ENCODE results near the gene SLC44A5.
"Not testable (repeated sequence)": the region's sequence is repeated elsewhere in the genome, so short reads cannot be mapped to it uniquely, and the experiment has no call there.

Gene SLC44A5

DNA sequence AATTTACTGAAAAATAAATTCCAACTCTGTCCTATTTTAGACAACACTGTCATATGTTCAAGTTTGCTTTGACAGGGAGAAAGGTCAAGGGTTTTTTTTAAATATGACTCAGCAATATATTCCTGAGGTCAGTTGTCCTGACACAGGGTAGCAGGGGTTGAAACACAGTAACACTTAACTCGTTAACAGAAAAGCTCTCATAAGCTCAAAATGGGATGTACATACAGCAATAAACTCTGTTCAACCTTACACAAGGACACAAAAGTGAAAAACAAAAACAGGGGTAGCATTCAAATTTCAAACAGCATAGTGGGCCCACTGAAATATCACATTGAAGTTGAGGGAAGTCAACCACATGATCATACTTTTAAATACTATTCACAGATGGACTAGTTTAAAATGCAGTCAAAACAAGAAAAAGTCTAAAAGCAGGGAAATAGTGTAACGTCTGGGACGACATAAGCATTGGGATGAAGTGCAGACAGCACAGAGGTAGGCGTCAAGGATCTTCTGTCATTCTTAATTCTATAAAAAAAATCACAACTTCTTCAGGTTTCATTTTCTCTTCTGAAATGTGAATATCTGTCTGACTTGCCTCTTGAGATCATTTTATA is 89.9 kb downstream of the SLC44A5 start:
- DNase-seq (ENCODE audit: low read depth in 2 of 2): no peak

- no peak for DNase-seq (ENCODE audit: low read depth in 2 of 2)
These were observed 91.1 kb downstream of the SLC44A5 start for GRCh38 chr1:75519651-75520427.

GRCh38 chr1:75518686-75519085 is 92.2 kb downstream of the SLC44A5 start:
- DNase-seq (ENCODE audit: low read depth in 2 of 2): no peak

DNA sequence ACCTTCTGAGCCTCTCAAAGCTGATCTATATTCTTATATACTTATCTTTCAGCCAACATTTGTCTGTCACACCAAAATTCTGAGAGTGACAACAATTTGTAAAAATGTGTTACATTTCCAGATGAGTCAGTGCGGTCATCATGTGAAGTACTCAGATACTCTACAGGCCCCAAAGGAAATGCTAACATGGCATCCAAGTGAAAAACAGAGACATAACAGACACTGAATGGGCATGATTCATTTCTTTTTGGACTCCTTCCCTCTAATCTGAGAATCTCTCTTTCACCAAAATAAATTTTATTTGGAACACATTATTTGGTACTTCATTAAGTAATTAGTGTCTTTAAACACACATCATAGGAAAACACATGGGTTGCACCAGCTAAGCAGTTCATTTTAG is 96.6 kb downstream of the SLC44A5 start:
- no peak for DNase-seq (ENCODE audit: low read depth in 2 of 2)

DNA sequence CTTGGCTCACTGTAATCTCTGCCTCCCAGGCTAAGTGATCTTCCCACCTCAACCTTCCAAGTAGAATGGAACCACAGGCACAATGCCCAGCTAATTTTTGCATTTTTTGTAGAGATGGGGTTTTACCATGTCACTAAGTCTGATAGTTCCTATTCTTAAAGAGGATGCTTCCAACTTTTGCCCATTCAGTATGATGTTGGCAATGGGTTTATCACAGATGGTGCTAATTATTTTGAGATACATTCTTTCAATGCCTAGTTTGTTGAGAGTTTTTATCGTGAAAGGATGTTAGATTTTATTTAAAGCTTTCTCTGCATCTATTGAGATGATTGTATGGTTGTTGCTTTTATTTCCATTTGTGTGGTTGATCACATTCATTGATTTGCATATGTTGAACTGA is 103.9 kb downstream of the SLC44A5 start:
- DNase-seq (ENCODE audit: low read depth in 2 of 2): no peak

DNA sequence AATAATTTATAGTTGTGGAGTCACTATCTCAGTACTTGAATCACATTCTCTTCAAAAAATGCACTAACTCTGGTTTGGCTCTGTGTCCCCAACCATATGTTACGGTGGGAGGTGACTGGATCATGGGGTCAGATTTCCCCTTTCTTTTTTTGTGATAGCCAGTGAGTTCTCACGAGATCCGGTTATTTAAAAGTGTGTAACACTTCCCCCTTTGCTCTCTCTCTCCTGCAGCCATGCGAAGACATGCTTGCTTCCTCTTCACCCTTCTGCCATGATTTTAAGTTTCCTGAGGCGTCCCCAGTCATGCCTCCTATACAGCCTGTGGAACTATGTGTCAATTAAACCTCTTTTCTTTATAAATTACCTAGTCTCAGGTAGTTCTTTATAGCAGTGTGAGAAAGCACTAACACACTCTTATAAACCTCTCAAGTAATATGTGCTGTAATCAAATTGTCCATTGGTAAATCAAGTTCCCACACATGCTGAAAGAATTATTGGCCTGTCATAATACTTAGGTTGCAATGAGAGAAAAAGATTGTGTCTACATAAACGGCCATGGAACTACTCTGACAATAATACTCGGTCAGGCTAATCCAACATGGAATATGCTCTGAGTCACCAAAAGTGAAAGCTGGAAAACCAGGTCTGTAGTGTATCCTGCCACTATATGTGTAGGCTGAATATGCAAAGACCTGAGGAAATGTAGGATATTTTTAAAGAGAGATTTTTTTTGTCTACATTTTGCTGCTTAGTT is 107.5 kb downstream of the SLC44A5 start:
- DNase-seq (ENCODE audit: low read depth in 2 of 2): no peak

DNA sequence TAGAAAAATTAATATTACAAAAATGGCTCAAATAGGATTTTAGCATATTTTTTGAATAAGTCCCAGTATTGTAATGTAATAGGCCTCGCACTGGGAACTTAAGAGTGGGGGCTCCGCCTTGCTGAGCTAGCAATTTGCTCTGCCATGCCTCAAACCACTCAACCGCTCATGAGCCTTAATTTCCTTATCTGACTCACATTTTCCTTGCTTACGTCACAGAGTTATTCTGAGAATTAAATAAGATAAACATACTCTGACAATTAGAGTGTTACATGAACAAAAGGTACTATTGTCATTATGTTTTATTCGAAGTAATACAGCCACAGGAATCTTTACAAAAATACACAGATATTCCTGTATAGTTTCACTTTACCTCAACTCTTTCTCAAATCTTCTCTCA is 108.1 kb downstream of the SLC44A5 start:
- DNase-seq (ENCODE audit: low read depth in 2 of 2): no peak

GRCh38 chr1:75501577-75502295 is 109.2 kb downstream of the SLC44A5 start:
- no peak for DNase-seq (ENCODE audit: low read depth in 2 of 2)

GRCh38 chr1:75492011-75492410 is 118.9 kb downstream of the SLC44A5 start:
- DNase-seq (ENCODE audit: low read depth in 2 of 2): no peak

GRCh38 chr1:75487399-75487798 is 123.5 kb downstream of the SLC44A5 start:
- no peak for DNase-seq (ENCODE audit: low read depth in 2 of 2)

DNA sequence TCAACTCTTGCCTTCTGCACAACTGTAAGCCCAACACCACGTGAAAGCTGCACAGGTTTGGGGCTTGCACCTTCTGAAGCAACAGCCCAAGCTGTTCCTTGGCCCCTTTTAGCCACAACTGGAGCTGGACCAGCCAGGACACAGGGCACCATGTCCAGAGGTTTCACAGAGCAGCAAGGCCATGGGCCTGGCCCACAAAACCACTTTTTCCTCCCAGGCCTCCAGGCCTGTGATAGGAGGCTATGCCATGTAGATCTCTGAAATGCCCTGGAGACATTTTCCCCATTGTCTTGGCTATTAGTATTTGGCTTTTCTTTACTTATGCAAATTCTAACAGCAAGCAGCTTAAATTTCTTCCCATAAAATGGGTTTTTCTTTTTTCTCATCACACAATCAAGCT is 126.1 kb downstream of the SLC44A5 start:
- DNase-seq (ENCODE audit: low read depth in 2 of 2): no peak

GRCh38 chr1:75482951-75483350 is 128.0 kb downstream of the SLC44A5 start:
- DNase-seq (ENCODE audit: low read depth in 2 of 2): no peak

DNA sequence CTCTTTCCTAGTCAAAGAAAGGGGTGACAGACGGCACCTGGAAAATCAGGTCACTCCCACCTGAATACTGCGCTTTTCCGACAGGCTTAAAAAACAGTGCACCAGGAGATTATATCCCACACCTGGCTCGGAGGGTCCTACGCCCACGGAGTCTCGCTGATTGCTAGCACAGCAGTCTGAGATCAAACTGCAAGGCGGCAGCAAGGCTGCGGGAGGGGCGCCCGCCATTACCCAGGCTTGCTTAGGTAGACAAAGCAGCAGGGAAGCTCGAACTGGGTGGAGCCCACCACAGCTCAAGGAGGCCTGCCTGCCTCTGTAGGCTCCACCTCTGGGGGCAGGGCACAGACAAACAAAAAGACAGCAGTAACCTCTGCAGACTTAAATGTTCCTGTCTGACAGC is 134.4 kb downstream of the SLC44A5 start:
- not testable (repeated sequence) for DNase-seq (ENCODE audit: low read depth in 2 of 2)

DNA sequence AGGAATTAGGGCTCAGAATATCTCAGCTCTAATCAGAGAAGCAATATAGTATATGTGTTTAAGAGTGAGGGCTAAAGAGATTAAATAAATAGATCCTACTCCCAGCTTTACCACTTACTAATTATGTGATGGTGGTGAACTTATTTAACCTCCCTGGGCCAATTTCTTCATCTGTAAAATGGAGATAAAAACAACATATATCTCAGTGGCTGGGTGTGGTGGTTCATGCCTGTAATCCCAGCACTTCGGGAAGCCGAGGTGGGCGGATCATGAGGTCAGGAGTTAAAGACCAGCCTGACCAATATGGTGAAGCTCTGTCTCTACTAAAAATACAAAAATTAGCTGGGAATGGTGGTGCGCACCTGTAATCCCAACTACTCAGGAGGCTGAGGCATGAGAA is 135.2 kb downstream of the SLC44A5 start:
- no peak for DNase-seq (ENCODE audit: low read depth in 2 of 2)

DNA sequence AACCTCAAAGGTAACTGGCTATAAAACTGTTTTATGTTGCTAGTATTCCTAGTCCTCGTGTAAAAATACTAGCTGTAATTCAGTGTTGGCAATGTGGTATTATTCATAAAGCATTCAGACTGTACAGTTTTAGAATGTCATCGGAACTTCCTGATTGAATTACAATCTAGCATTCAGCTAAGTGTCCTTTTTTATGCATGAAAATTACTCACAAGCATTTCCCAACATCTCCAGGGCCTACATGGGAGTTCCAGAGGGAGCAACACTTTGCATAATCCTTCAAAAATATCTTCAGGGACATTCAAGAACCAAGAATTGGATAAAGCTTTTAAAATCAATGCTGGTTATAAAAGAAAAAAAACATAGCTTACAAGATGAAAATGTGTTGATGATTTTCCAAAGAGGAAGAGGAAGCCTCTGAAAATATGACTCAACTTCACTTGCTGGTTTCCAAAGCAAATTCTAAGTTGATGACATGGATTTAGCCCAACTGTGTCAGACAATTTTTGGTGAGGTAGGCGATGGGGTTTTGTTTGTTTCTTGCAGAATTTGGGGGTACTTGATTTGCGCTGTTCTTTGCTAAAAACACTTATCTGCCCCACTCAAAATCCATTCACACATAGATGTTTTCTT is 137.8 kb downstream of the SLC44A5 start:
- no peak for DNase-seq (ENCODE audit: low read depth in 2 of 2)

DNA sequence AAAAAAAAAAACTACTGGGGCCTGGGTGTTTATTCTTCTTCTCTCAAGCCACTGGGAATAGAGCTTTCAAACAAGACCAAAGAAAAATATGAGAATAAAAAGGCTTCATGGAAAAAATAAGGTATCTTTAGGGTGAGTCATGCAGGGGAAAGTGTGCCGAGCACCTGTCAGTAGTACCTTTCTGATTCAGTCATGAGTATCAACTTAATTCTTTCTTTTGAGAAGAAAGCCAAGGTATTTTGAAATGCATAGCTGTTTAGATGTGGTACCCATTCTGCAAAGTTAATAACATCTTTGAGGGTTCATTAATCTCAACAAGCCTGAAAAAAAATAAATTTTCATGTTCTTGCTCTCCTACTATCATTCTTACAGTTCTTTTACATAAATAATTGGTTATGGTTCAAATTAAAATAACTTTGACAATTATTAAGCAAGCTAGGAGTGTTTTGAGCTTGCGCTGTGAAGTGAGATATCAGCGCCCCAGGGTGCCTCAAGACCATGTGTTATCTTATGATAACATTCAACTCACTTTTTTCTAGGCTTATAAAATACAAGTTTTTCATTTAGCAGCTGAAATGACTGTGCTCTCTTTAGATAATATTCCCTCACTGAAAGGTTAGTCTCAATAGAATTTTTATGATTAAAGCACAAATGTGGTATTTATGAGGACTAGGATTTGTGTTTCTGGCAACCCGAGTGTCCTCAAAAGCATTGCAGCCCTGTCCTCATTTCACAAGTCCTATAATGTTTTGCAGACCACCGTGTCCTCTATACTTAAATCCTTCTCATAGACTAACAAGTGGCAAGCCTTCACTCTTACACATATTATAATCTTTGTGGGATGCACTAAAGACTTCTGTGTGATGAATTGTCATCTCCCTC is 138.6 kb downstream of the SLC44A5 start:
- no peak for DNase-seq (ENCODE audit: low read depth in 2 of 2)

DNA sequence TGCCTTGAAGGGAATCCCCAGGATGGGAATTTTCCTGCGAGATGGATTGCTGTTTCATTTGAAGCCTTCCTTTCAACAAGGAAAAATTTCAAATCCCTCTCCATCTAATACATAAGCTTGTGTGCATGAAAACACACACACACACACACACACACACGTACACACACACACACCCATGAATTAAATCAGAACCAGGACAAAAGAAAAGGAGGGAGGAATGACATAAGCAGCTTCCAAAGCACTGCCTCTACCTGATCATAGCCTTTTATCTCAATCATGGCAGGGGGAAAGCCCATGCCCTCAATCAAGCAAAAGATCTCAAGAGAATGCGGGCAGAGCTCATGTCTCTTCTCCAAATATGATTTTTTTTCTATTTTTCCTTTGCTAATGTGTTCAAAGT is 139.7 kb downstream of the SLC44A5 start:
- DNase-seq (ENCODE audit: low read depth in 2 of 2): no peak

DNA sequence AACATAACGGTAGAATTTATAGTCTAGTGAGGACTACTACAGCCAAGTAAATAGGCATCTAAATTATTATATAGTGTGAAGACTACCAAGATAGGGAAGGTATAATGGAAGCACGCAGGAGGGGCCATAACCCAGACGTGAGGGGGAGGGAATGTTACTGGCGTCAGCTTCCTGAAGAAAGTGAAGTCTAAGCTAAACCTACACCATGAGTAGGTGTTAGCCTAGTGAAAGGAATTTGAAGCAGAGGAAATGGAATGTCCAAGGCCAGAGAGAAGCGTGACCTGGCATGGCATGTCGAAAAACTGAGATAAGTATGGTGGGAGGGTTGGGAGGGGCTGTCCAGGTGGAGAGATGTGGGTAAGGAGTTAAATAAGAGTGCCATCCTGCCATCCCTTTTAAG is 140.5 kb downstream of the SLC44A5 start:
- no peak for DNase-seq (ENCODE audit: low read depth in 2 of 2)

DNA sequence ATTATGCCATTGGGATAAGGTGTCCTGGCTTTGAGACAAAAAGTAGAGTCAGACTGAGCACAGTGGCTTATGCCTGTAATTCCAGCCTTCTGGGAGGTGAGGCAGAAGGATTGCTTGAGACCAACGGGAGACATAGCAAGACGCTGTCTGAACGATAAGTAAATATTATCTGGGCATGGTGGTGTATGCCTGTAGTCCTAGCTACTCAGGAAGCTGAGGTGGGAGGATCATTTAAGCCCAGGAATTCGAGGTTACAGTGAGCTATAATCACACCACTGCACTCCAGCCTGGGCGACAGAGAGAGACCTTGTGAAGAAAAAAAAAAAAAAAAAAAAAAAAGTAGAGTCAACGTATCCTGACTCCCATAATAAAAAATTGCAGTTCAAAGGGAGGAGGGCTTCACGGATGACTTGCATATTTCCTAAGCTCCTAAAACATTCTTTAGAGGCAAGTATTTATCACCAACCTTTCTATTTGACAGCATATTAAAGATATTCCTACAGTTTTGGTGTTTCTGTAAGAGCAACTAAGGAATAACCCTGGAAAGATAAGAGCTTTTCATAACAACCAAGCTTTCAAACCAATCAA is 141.2 kb downstream of the SLC44A5 start:
- DNase-seq (ENCODE audit: low read depth in 2 of 2): no peak

- no peak for DNase-seq (ENCODE audit: low read depth in 2 of 2)
These were observed 149.0 kb downstream of the SLC44A5 start for GRCh38 chr1:75461808-75462325.
